DND-41 (cell line): Measurements from ENCODE around the gene ANTXR2.

Experiments used
- ATAC-seq: fragments of 200-7000 bp; cut with Tn5 transposase; 3 replicates; pipeline ENCODE4 v1.9.1; 2021; ENCODE audit warnings: low read depth; ENCODE audit not compliant: insufficient read depth
- DNase-seq: peaks from one replicate; pipeline ENCODE4 v3.0.0-alpha.2; 2020
- H2AFZ ChIP-seq: 2 replicates; pipeline ENCODE4 v1.6.0; 2012; ENCODE audit warnings: low read depth, low read length
- H3K27ac ChIP-seq: 2 replicates; pipeline ENCODE4 v1.5.1; 2012; ENCODE audit warnings: low read length, inconsistent platforms
- H3K27me3 ChIP-seq: fragments of 200-600 bp; sonication (generic); 2 replicates; pipeline ENCODE4 v1.6.0; 2012; ENCODE audit warnings: low read length, mild to moderate bottlenecking, inconsistent platforms; ENCODE audit not compliant: insufficient read depth, poor library complexity
- H3K36me3 ChIP-seq: 2 replicates; pipeline ENCODE4 v1.5.1; 2012; ENCODE audit warnings: low read length, inconsistent platforms; ENCODE audit not compliant: insufficient read depth
- H3K4me1 ChIP-seq: 2 replicates; pipeline ENCODE4 v1.5.1; 2012; ENCODE audit warnings: mild to moderate bottlenecking, low read length; ENCODE audit not compliant: insufficient read depth
- H3K4me2 ChIP-seq: 2 replicates; pipeline ENCODE4 v1.6.0; 2012; ENCODE audit warnings: mild to moderate bottlenecking, moderate library complexity, low read length, inconsistent platforms; ENCODE audit not compliant: insufficient read depth
- H3K4me3 ChIP-seq, 2 experiments: fragments of 200-600 bp in 1 of 2; shearing (Covaris generic) in 1 of 2; 2 replicates each; pipeline ENCODE4 v1.5.1; 2012 to 2016; ENCODE audit warnings: inconsistent platforms in 2 of 2, low read length in 2 of 2, mild to moderate bottlenecking in 2 of 2, low read depth in 1 of 2, moderate library complexity in 1 of 2
- H3K79me2 ChIP-seq: 2 replicates; pipeline ENCODE4 v1.6.0; 2012; ENCODE audit warnings: low read length, inconsistent platforms; ENCODE audit not compliant: insufficient read depth
- H3K9ac ChIP-seq: 2 replicates; pipeline ENCODE4 v1.6.0; 2012; ENCODE audit warnings: low read depth, mild to moderate bottlenecking, inconsistent platforms, low read length, moderate library complexity
- H3K9me3 ChIP-seq: 2 replicates; pipeline ENCODE4 v1.5.1; 2012; ENCODE audit warnings: low read length, moderate library complexity, mild to moderate bottlenecking, inconsistent platforms; ENCODE audit not compliant: insufficient read depth, severe bottlenecking
- H4K20me1 ChIP-seq: 2 replicates; pipeline ENCODE4 v1.6.0; 2012; ENCODE audit warnings: low read length; ENCODE audit not compliant: insufficient read depth
- EZH2 ChIP-seq: IDR thresholded peaks from 3 replicates; pipeline ENCODE4 v1.6.1; 2012; ENCODE audit warnings: borderline replicate concordance, low read depth, mild to moderate bottlenecking, moderate library complexity, low read length, inconsistent platforms; ENCODE audit not compliant: severe bottlenecking
- TF ChIP-seq, protein P1 (sequence below): IDR thresholded peaks from 2 replicates; pipeline ENCODE4 v1.5.1; 2012; ENCODE audit warnings: borderline replicate concordance, low read length, moderate library complexity, mild to moderate bottlenecking; ENCODE audit not compliant: poor library complexity, severe bottlenecking; ENCODE audit errors: extremely low read depth

Gene ANTXR2

DNA sequence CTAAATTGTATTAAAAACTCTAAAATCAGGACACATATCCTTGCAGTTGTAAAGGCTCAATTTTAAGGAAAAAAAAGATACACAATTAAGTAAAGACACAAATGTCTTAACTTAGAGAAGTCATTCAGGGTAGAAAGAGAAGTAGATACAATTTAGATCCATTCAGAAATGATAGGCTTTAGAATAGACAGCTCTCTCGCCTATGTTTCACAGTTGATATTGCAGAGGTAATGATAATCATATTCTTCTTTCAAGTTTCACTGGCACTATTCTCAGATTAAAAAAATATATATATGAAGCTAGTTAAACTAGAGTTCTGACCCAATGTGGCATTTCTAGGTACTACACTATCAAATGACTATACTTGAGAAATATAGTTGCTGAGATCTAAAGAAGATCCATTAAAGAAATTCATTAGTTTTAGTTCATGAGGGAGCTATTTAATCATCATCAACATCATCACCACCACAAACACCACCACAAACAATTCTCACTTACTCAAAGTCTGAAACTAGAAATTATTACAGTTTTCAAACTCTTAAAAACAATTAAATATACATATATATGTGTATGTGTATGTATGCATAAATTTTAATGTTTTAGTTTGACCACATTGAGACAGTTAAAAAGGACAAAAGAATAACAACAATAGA is 93.1 kb downstream of the ANTXR2 start:
- H3K79me2 ChIP-seq: no peaks in the 10 kb centered on the region
- H3K27me3 ChIP-seq: no peaks in the 10 kb centered on the region
- H3K4me1 ChIP-seq: no peaks in the 10 kb centered on the region
- TF ChIP-seq, protein P1, sequence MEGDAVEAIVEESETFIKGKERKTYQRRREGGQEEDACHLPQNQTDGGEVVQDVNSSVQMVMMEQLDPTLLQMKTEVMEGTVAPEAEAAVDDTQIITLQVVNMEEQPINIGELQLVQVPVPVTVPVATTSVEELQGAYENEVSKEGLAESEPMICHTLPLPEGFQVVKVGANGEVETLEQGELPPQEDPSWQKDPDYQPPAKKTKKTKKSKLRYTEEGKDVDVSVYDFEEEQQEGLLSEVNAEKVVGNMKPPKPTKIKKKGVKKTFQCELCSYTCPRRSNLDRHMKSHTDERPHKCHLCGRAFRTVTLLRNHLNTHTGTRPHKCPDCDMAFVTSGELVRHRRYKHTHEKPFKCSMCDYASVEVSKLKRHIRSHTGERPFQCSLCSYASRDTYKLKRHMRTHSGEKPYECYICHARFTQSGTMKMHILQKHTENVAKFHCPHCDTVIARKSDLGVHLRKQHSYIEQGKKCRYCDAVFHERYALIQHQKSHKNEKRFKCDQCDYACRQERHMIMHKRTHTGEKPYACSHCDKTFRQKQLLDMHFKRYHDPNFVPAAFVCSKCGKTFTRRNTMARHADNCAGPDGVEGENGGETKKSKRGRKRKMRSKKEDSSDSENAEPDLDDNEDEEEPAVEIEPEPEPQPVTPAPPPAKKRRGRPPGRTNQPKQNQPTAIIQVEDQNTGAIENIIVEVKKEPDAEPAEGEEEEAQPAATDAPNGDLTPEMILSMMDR: no peak
- no peak for TF ChIP-seq EZH2
- ATAC-seq: no peak
- H4K20me1 ChIP-seq: no peaks in the 10 kb centered on the region
- H3K9me3 ChIP-seq: no peaks in the 10 kb centered on the region
- peaks cover 51% of the 10 kb centered on the region for H3K36me3 ChIP-seq
- H3K27ac ChIP-seq: no peak overlapping the region
- H2AFZ ChIP-seq: no peak overlapping the region
- H3K4me3 ChIP-seq: no peak overlapping the region
- DNase-seq: no peak
- H3K4me2 ChIP-seq: no peak overlapping the region
- no peak overlapping the region for H3K9ac ChIP-seq

DNA sequence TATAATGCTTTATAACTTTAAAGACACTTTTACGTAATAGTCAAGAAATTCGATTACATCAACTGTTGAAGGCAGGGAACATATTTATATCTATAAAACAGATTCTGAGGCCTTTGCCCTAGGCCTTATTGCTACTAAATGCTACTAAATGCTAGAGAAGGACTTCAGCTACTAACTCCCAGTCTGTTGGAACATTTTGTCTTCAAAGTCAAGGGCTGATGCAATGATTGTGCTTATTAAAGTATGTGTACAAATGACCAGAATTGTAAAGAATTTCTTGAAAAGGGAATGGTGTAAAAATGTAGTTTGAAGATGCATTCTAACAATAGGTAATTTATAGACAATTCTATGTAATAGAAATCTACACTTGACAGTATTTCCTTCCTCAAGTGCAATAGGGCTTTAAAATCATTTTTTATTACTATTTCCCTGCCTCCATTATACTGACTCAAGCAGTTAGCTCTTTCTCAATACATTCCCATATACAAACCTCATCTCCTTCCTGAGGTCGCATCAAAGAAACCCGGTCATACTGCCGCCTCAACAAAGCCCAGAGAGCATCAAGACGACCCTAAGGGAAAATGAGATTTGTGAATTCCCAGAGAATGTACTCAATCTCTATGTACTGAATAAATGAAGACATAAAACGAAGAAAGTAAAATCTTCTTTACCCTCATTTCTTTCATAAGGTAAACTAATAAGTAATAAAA is 95.7 kb downstream of the ANTXR2 start:
- no peaks in the 10 kb centered on the region for H4K20me1 ChIP-seq
- H3K4me1 ChIP-seq: no peaks in the 10 kb centered on the region
- H3K79me2 ChIP-seq: no peaks in the 10 kb centered on the region
- H3K4me2 ChIP-seq: no peak overlapping the region
- TF ChIP-seq, protein P1: no peak
- TF ChIP-seq EZH2: no peak
- no peaks in the 10 kb centered on the region for H3K9me3 ChIP-seq
- ATAC-seq: no peak
- no peaks in the 10 kb centered on the region for H3K27me3 ChIP-seq
- H2AFZ ChIP-seq: no peak overlapping the region
- H3K36me3 ChIP-seq: peaks cover 49% of the 10 kb centered on the region
- H3K4me3 ChIP-seq: no peak overlapping the region
- H3K27ac ChIP-seq: no peak overlapping the region
- H3K9ac ChIP-seq: no peak overlapping the region
- no peak for DNase-seq

DNA sequence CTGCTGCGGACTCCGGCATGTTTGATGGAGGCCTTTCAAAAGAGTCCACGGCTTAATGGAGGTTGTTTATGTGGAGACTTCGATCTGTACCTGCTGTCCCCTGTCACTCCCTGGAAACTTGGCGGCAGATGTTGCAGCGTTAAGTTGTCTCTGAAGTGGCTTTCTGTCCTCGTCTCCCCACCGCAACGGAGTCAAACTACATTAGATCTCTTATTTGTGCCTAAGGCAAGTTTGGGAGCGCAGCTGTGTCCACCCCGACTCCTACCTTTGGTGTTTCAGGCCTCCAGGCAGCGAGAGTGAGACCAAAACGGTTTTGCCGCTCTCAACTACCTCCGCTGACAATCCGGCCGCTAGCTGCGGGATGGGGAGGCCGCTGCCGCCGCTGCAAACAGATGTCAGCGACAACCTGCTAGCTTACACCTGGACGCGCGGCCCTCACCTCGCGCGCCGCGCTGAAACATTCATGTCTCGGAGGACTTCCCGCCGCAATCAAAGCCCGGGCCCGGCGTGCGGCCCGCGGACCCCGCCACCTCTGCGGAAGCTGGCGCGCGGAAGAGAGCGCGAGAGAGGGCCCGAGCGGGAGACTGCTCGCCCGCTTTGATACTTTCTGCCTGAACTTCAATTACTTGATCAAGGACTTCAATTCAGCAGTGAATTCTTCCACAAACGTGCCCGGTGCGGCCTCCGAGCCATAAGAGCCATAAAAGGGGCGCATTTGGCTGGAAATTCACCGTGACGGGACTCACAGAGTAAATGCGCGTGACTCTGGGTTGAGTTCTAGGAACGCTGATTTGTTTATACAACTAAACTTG is 108.4 kb downstream of the ANTXR2 start:
- Histone ChIP-seq H4K20me1 (no peaks in the 10 kb centered on the region), H3K4me2 (no peak overlapping the region), H3K4me3 (no peak overlapping the region), H3K27ac (no peak overlapping the region), H3K9ac (no peak overlapping the region), H2AFZ (no peak overlapping the region), H3K36me3 (peaks cover 21% of the 10 kb centered on the region), H3K27me3 (no peaks in the 10 kb centered on the region), H3K9me3 (no peaks in the 10 kb centered on the region), H3K79me2 (no peaks in the 10 kb centered on the region), H3K4me1 (no peaks in the 10 kb centered on the region)
- TF ChIP-seq, protein P1: no peak
- no peak for TF ChIP-seq EZH2
- no peak for ATAC-seq
- DNase-seq: no peak
